ENCODE data around the gene UTF1.

DNA sequence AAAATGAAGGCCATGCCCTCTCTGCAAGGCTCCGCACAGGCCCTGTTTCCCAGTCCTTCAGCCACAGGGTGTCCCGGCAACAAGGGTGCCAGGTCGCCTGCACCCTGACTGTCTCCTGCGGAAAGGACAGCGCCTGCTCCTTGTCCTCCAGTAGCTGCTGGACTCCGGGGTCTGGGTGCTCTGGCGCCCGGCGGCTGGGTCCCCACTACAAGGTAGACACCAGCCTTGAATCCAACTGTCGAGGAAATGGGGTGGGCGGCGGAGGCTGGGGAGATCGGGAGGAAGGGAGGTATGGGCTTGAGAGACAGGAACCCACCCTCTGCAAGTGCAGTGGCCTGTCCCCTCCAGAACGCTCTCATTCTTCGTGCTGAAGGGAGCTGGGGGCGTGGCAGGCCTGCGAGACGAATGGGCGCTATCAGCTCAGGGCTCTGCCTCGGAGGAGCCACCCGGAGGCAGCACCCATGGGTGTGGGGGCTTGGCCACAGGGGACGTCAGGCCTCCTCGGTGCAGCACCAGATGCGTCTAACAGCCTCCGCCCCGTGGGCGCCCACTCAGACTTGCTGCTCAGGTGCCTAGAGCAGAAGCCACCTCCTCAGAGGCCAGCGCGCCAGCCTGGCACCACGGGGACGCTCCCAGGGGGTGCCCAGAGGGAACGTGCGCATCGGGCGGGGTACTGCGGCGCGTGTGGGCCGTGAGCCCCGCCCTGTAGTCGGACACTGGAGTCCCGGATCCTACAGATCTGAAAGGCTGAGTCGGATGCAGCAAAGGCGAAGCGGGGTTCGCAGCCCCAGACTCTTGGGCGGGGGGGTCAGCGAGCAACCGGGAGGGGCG is 31.1 kb downstream of the UTF1 start:
- TF ChIP-seq, protein P1, sequence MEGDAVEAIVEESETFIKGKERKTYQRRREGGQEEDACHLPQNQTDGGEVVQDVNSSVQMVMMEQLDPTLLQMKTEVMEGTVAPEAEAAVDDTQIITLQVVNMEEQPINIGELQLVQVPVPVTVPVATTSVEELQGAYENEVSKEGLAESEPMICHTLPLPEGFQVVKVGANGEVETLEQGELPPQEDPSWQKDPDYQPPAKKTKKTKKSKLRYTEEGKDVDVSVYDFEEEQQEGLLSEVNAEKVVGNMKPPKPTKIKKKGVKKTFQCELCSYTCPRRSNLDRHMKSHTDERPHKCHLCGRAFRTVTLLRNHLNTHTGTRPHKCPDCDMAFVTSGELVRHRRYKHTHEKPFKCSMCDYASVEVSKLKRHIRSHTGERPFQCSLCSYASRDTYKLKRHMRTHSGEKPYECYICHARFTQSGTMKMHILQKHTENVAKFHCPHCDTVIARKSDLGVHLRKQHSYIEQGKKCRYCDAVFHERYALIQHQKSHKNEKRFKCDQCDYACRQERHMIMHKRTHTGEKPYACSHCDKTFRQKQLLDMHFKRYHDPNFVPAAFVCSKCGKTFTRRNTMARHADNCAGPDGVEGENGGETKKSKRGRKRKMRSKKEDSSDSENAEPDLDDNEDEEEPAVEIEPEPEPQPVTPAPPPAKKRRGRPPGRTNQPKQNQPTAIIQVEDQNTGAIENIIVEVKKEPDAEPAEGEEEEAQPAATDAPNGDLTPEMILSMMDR (IDR thresholded peaks at IDR 0.05), result no peak
- peak in 1 of 2 donors; percentile 23 for TF ChIP-seq POLR2AphosphoS5 (IDR thresholded peaks at IDR 0.05; ENCODE audit: insufficient read depth in 1 of 2, low read depth in 1 of 2)
- TF ChIP-seq POLR2A (IDR thresholded peaks at IDR 0.05), result no peak

All from vagina (tissue), 2 donors.